SH-SY5Y (cell line): ENCODE measurements around the gene RAB36.

Experiments
- GATA2 ChIP-seq: IDR thresholded peaks from 2 replicates; pipeline ENCODE4 v1.6.1; 2011; ENCODE audit warnings: mild to moderate bottlenecking, low read depth, low read length
- GATA3 ChIP-seq: IDR thresholded peaks from 2 replicates; pipeline ENCODE4 v1.6.1; 2011; ENCODE audit warnings: low read depth, mild to moderate bottlenecking, low read length, moderate library complexity

RAB36 gene, protein sequence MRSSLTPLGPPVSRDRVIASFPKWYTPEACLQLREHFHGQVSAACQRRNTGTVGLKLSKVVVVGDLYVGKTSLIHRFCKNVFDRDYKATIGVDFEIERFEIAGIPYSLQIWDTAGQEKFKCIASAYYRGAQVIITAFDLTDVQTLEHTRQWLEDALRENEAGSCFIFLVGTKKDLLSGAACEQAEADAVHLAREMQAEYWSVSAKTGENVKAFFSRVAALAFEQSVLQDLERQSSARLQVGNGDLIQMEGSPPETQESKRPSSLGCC

DNA sequence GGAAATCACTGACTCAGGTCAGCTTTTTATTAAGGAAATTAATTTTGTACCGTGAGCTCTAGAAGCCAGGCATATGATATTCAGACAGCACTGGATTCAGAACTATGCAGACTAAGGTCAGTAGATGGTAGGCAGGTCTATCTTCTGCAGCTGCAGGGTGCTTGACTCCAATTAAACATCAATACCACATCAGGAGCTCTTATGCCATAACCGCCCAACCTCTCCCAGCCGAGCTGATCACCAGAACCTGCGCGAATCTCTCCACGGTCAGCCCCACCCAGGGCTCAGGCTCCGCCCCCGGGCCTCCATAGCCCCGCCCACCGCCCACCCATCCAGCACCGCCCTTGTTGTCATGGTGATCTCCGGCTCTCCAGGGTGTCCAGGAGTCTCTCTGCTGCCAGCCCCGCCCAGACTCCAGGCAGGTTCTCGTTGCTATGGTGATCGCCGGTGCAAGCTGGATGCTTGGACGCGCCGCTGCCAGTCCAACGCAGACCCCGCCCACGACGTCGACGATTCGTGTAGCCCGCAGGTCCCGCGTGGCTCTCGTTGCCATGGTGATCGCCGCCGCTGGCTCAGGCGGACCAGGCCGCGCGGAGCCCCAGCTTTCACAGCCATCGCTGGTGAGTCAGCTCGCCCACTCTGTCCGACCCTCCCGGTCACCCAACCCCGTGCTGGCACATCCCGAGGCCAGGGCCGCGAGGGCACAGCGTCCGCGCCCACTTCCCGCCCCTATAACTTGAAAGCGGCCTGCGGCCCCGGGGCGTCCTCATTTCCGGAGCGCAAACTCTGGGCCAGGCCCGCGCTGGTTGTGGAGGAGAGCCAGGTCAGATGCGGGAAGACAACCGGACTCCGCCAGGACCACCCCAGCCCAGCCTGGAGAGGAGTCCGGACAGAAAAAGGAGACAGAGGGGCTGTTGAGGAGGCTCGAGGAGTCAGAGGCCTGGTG, at the start of gene RAB36:
Gene RAB36 (plus strand): TSS at position 546 of the 946 bp plus-strand sequence. CDS start 1,140 bp downstream, outside the sequence.
- no peak for TF ChIP-seq GATA3
- no peak for TF ChIP-seq GATA2

DNA sequence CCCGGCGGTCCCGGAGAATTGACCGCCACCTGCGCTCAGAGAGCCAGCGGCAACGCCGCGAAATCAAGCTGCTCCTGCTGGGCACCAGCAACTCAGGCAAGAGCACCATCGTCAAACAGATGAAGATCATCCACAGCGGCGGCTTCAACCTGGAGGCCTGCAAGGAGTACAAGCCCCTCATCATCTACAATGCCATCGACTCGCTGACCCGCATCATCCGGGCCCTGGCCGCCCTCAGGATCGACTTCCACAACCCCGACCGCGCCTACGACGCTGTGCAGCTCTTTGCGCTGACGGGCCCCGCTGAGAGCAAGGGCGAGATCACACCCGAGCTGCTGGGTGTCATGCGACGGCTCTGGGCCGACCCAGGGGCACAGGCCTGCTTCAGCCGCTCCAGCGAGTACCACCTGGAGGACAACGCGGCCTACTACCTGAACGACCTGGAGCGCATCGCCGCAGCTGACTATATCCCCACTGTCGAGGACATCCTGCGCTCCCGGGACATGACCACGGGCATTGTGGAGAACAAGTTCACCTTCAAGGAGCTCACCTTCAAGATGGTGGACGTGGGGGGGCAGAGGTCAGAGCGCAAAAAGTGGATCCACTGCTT, 49.4 kb upstream of the RAB36 start:
- TF ChIP-seq GATA2 (no peak), GATA3 (no peak)

DNA sequence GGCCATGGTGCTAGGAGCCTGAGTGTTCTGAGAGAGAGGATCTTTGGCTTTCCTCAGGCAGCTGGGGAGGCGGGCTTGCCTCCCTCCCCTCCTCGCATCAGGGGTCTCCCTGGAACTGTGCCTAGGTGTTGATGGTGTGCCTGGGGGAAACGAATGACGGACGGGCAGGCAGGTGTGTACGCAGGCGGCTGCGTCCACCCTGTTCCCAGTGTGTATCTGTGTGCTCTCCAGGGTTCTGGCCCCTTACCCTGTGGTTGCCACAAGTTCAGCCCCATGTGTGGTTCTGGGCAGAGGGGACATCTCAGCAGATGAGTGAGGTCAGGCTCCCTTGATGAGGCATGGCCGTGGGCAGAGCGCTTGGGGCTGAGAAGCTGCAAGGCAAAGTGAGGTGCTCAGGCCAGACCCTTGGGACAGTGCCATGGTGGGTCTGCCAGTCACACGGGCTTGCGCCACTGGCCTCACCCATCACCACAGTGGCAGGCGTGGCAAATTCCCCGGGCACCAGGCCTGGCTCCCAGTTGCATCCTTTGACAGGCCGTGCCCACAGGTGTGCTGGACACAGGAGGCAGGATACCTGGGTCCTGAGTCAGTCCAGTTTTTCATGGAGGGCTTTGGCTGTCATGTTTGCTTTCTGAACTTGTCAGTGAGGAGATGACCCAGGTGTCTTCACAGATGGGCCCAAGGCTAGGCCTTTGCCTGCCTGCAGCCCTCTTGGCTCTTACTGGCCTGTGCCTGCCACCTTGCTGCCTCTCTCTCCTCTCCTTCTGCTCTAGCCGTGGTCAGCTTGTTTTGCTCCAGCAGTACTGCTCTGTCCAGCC, 47.7 kb upstream of the RAB36 start:
- TF ChIP-seq GATA3: no peak
- TF ChIP-seq GATA2: no peak

DNA sequence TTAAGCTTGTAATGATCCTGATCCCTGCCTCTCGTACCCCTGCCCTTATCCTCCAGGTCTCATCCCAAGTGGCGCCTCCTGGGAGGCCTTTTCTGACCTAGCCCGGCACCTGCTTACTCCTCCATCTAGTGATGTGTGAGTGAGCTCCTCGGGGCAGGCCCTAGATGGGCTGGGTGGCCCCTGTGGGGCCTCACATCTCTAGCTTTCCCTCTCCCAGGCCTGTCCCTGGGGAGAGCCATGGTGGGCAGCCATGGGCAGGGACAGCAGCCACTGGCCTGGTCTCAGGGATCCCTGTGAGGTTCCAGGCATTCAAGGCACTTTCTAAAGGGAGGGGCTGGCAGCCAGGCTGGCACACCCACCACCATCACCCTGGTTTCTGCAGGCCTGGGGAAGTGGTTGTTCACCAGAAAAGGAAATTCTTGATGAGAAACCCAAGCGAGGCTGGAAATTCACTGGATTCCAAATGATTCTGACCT, 47.0 kb upstream of the RAB36 start:
- no peak for TF ChIP-seq GATA3

DNA sequence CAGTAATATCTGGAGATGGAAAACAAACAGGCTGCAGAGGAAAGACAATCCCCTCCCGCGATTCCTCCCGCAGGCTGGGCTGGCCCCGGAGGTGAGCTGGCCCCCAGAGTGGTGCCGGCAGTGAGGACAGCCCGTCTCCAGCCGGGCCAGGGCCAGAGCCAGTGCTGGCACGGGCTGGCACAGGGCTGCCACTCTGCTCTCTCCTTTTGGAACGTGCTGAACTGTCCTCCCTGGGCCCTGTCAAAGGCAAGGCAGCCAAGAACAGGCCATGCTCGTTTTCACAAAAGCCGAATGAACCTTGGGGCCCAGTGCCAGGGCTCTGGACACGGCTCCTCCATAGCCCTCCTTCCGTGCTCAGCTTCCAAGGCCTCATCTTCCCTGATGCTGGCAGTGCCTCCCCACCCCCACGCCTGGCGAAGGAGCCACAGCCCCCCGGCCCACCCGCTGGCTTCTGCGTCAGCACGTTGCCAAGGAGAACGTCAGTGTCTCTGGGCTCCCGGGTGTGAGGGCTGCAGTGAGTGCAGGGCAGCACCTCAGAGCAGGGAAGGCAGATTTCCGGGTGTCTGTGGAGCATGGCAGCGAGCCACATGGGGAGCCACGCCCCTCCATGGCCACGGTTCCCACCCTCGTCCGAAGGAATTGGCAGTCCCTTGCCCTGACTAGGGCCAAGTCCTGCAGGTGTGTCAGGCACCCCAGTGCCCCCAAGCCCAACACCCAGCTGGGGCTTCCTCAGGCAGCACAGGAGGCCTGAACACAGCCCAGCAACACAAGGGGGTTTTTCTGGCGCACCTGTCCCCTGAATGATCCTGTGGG, 46.4 kb upstream of the RAB36 start:
- TF ChIP-seq GATA2: no peak
- no peak for TF ChIP-seq GATA3

DNA sequence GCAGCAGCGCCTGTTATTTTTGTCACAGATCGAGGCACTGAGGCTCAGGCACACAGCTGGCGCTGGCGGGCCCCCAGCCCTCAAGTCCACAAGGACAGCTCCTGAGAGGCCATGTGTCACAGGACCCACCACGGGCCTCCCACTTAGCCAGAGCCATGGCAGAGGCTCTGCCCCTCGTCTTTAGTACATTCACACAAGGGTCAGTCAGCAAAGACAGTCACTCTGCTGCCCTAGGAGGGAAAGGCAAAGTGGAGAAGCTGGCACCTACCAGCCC, 45.8 kb upstream of the RAB36 start:
- no peak for TF ChIP-seq GATA2
- TF ChIP-seq GATA3: no peak

DNA sequence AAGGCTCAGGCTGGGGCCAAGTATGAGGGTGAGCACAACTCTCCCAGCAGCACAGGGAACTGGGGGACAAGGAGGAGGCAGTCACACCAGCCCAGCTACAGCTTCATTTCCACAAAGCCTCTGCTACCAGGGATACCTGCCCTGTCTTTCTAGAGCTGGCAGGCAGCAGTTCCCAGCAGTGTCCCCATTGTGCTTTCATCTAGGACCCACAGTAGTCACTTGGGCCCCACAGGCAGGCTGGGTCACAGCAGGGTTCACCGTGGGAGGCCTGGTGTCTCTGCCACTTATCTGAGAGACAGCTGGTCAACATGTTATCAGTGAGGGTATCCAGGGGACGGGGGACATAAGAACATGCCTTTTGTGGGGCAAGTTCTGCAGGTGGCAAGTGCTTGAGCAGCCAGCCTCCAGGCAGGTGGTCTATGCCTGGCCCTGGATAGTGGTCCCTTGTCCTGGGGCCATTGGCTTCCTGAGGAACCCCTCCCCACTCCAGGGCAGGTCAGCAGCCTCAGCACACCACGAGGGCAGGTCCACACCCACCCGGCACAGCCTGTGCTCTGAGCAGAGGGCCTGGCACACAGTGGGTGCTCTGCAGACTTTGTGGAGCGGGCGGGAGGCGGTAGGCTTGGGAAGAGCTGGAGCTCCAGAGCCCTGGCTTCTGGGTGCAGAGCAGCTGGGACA, 45.0 kb upstream of the RAB36 start:
- TF ChIP-seq GATA3 (no peak), GATA2 (no peak)

DNA sequence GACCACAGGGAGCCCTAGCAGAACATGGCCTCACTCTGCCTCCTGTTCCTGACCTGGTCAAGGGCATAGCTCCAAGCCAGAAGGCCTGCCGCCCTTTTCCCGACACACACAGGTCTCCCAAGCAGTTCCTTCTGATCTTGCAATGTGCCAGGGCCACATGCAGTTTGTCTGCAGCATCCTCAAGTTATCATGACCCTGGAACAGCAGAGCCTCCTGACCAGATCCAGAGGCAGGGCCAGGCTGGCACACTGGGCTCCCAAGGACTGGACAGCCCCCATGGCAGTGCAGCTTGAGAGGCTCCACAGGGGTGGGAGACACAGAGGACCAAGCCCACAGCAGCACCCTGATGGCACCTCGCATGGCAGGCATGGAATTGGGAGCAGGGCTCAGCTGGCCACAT, 43.8 kb upstream of the RAB36 start:
- TF ChIP-seq GATA2: no peak

DNA sequence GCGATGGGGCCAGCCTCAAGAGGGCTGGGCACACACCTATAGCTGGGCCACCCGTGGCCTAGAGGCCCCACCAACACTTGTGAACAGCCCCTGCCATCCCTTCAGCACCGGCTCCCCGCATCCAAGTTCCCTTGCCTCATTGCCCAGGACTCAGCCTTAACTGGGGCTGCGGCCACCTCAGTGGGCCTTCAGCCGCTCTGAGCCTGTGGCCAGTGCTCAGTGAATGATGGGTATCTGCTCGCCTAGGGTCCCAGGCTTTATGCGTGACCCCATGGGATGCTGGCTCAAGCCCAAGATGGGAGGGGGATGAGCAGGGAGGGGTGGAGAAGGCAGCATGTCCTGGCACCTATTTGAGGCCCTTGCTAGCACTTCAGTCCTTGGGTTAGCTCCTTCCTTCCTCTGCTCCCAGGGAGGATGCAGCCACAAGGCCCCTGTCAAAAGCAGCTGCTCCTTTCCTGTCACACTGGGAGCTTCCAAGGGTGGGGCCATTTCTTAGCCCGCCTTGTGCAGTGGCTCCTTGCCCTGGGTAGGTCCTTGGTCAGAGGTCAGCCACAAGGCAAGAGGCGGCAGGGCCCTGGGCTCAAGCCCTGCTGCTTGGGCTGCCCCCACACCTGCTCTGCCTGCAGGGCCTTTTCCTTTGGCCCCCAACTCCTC, 43.1 kb upstream of the RAB36 start:
- TF ChIP-seq GATA3 (no peak), GATA2 (no peak)

DNA sequence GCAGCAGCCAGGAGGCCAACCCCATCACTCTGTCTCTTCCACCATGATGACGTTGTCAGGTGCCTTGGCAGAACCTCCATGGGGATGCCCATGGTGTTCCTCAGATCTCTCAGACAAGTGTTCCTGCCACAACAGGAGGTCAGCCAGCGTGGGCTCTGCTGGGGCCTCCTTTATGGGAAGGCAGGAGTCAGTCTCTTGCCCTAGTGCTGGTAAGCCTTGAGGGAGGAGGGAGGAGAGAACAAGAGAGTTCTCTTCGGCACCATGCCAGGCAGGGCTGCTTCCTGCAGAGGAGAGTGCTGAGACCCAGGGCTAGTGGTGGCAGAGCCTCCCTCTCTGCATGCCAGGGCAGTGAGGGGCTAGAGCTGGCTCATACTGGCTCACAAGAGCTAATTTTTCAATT, 42.5 kb upstream of the RAB36 start:
- TF ChIP-seq GATA2 (no peak), GATA3 (no peak)

DNA sequence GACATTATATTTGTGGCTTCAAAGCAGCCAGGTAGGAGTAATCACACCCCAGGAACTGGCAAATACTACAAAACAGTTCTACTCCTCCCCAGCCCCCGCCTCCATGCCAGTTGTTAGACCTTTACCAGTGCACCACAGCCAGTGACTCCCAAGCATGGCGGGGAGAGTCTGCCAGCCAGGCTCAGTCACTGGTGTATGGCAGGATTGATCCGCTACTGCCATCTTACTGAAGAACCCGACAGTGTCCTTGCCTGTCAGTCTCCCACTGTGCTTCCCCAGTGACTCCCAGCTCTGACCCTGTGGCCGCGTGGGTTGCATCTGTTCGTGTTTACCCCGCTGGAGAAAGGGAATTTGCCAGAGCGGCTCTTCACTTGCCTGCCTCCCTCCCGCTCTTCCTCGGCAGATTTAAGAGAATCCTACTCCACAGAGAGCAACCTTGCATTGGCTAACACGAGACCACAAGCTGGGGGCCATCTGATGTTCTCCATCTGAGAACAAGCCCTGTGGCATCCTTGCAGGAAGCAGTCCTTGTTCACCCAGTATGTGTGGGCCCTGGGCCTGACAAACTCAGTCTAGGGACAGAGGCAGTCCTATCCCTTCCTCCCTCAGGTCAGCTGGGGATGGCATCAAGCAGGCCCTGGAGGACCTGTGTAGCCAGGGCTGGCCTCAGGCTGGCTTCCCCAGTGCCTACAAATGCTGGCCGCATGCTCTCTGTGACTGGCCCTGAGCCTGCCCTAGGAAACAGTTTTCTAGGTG, 41.9 kb upstream of the RAB36 start:
- no peak for TF ChIP-seq GATA2
- TF ChIP-seq GATA3: no peak

DNA sequence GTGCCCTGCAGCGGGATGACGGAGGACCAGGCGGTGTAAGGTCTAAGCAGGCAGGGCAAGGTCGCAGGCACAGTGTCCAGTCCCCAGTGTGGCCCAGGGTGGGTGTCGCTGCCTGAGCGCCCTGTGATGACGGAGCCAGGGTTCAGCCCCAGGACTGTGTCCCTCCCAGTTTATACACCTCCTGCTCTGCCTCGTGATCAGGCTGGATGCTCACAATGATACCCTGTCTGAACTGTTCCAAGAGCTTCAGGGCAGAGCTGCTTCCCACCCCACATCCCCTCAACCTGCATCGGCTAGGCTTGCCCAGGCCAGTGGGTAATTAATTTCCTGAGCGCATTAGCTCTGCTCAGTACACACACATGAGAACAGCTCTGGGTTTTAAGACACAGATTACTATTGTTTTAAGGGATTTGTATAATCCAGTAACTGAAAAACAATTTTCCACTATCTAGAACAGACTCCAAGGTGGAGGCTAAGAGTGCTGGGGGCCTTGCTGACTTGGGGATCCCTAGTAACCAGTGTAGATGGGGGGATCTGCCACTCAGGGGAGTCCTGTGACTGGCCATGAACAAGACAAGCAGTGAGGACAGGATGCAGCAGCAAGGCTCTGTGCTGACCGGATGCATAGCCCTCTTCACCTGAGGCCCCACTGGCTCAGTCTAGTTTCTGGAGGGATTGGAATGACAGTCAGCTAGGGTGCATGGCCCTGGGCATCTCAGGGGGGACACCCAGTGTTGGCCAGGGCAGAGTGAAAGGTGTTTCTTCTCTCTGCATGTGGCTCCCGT, 40.9 kb upstream of the RAB36 start:
- TF ChIP-seq GATA2: no peak
- TF ChIP-seq GATA3: no peak

DNA sequence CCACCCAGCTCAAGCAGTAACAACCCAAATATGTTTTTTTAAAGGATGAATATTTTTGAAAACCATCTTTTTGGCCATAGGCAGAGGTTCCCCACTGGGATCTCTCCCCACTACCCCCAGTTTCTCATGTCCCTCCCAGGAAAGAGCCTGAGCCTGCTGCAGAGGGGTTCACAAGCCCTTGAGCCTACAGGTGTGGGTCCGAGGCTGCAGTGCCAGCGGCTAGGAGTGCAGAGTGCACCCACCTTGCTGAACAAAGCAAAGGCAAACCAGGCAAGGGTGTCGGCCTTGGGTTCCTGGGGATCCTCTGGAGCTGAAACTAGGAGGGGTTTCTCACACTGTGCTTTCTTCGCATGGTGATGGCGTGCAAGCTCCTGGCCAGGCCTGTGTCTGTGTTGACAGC, 40.0 kb upstream of the RAB36 start:
- no peak for TF ChIP-seq GATA3
- TF ChIP-seq GATA2: no peak
